HG02763 (cell line): Measurements from ENCODE around the gene PTCD3.
A peak's percentile ranks its signal among the peaks of the same experiment; 100 is the strongest.

Source experiments
- ATAC-seq: cut with Tn5 transposase; IDR thresholded peaks from one replicate; pipeline ENCODE4 v1.9.1; 2021; ENCODE audit warnings: mild to moderate bottlenecking, moderate library complexity; ENCODE audit not compliant: unreplicated experiment

PTCD3 gene

GRCh38 chr2:86105969-86106945 lies at the start of gene PTCD3:
PTCD3 (plus strand) TSS chr2:86106235; CDS start chr2:86106248, 13 bp downstream.
- peak; percentile 91 for ATAC-seq

GRCh38 chr2:86056590-86057331 lies 49.3 kb upstream of the PTCD3 start:
- no peak for ATAC-seq

- ATAC-seq: no peak
Observed at GRCh38 chr2:86062043-86062442, 44.0 kb upstream of the PTCD3 start.

- no peak for ATAC-seq
Observed at GRCh38 chr2:86064006-86064405, 42.0 kb upstream of the PTCD3 start.

DNA sequence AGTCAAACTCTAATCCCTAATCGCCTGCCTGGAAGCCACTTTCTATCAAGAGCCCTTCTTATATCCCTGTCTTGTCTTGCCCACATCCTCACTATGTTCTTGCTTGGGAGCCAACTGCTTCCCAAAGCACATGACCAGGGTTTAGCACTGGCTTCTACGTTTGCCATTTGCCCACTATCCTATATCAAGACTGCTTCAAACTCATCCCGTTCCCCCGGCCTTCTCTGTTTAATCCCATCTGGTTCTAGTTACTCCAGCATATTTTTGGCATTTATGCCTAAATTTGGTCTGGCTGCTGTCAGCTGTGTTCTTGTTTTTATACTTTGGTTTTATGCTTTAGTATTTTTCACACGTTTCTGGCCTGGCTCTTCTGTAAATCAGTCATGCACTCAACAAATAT lies 40.5 kb upstream of the PTCD3 start:
- ATAC-seq: no peak

GRCh38 chr2:86066007-86066578 lies 39.9 kb upstream of the PTCD3 start:
- no peak for ATAC-seq

GRCh38 chr2:86066915-86067314 lies 39.1 kb upstream of the PTCD3 start:
- ATAC-seq: no peak

DNA sequence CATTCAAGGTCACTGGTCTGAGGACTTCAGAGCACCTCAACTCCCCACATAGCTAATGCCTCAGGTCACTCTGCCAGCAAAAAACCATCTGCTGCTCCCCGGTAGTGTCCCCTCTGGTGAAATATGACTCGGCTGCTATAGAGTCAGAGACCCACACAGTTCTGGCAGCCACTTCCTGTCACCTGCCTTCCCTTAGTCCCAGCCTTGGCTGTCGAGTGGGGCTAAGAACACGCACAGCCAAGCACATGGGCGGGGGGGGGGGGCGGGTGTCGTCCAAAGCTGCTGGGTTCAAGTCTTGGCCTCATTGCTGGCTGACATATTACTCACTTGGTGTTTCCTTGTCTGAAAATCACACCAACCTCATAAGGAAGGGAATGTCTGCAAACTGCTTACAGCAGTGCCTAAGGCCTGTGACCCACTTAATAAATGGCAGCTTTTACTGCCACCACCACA lies 37.9 kb upstream of the PTCD3 start:
- no peak for ATAC-seq

- ATAC-seq: no peak
Observed at GRCh38 chr2:86068648-86069047, 37.4 kb upstream of the PTCD3 start.

DNA sequence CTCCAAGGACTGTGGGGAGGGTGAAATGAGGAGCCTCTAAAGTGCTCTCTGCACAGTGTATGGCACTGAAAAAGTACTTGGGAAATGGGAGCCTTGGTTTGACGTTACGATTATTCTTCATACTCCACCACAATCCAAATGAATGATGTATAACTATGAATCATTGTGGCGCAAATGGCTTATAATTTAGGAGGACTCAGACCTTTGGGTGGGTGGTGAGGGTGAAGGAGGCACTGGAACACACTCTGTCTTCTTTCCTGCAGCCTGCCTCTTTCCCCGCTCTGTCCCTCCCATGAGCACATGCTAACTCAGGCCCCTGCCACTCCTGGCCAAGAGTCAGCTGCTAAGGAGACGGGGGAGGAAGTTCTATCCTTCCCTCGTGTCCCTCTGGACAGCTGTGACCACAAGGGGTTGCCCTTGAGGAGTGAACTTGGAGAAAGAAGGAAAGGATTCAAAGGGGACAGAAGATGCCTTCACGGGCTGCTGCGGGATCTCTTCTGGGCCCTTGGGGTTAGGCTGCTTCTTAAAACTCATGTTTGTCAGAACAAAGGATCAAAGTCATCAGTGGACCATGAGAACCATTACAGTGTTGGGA lies 36.8 kb upstream of the PTCD3 start:
- ATAC-seq: no peak

GRCh38 chr2:86069783-86070339 lies 36.2 kb upstream of the PTCD3 start:
- no peak for ATAC-seq

DNA sequence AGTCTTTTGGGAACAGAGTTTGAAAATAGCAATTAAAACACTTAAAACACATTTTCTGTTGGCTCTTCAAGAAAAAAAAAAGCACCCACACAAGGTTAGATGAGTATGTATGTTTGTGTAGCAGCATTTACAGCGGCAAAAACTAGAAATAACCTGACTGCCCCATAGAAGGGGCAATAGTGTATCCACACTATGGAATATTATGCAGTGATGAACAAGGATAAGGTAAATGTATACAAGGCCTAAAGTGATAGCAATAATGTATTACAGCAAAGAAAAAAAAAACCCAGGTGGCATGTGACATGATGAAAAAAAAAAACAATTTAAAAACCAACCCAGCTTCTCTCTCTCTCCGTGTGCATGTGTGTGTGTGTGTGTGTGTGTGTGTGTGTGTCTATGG lies 35.2 kb upstream of the PTCD3 start:
- ATAC-seq: no peak

DNA sequence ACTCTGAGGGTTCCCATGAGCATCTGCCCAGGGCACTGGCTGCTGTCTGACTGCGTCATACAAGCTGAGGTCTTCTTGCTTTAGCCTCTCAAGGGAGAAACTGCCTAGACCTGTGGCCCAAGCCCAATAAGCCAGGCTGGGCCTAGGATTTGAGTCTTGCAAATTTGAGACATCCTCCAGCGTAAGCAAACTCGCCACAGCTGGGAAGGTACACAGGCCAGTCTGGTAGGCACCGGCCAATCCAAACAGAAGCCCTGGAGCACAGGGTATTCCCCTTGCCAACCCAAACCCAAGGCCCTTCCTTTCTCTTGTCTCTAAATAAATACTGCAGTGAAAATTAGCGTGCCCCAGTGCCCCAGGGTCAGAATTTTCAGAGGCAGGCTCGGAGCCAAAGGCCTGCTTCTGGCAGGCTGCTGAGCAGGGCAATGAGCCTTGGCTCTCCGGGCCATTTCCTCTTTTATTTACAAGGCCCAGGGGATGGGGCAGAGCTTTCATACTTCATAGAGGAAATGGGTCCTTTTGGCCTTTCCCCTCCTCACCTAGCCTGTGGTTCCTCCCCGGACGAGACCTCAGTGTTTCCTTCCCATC lies 33.7 kb upstream of the PTCD3 start:
- ATAC-seq: peak; percentile 45

- no peak for ATAC-seq
Observed at GRCh38 chr2:86073225-86073624, 32.8 kb upstream of the PTCD3 start.

DNA sequence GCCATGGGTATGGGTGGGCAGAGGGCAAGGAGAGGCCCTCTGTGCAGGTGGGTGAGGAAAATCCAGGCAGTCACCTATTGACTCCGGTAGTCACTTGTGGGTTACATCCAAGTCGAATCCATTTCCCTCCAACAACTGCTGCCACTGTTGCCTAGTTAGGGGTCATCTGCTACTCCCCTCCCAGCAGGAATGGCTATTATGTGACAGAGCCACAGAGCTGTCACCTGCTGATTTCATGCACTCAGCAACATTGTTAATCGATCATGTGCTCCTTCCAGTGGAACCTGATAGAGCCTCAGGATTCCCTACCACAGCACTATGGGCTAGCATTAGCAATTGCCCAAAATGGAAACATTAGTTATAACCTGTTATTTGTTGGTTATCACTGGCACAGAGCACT lies 31.8 kb upstream of the PTCD3 start:
- no peak for ATAC-seq

GRCh38 chr2:86074811-86075210 lies 31.2 kb upstream of the PTCD3 start:
- ATAC-seq: no peak

DNA sequence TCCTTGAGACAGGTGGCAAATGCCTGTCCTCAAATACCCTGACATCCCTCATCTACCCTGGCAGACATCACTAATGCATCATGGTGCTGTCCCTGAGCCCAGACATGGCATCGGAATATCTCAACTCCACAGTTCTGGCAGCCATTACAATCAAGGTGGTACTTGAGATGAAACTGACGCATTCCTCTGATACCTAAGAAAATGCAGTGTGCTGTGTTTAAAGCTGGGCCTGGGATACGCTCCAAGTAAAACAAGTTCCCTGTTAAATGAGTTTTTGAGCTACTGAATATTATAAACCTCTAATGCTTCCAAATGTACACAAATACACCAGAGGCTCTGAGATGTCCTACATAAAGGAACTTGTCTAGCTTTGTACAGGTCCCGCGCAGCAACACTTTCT lies 30.1 kb upstream of the PTCD3 start:
- ATAC-seq: no peak

GRCh38 chr2:86078774-86079545 lies 27.1 kb upstream of the PTCD3 start:
- no peak for ATAC-seq
